A549 (cell line): ENCODE data around the gene CSGALNACT2. TPM values are rescaled to one million over a fixed set of nuclear protein-coding genes. Genes with fewer than 3 reads are reported as not detected.

ENCODE experiments used
- ATAC-seq, 2 experiments: fragments of 200-7000 bp in 1 of 2; fragments of >200 bp in 1 of 2; cut with Nextera tagmentation in 1 of 2; cut with Tn5 transposase in 1 of 2; 3 replicates each; pipeline versions ENCODE4 v1.8.0 to v1.9.1; 2018 to 2020; ENCODE audit warnings: mild to moderate bottlenecking in 1 of 2, moderate library complexity in 1 of 2
- CTCF ChIA-PET: fragments of 300-600 bp; sonication (Branson Sonifier 250); formaldehyde crosslinking; extraction: SDS; loops from one replicate; lab custom pipeline; 2021; ENCODE audit warnings: antibody characterized with exemption, inconsistent platforms; lab: Yijun Ruan, JAX
- POLR2A ChIA-PET: fragments of 350-600 bp; formaldehyde crosslinking; extraction: SDS; loops from one replicate; lab custom pipeline; 2021; ENCODE audit warnings: antibody characterized with exemption, inconsistent platforms; lab: Yijun Ruan, JAX
- DNase-seq, 2 experiments: peaks; one replicate each; pipeline versions ENCODE4 v3.0.0 to v3.0.0-alpha.2; 2011 to 2016; ENCODE audit warnings: low read depth in 1 of 2, low spot score in 1 of 2
- FAIRE-seq: peaks from 2 replicates; lab custom pipeline; 2011; peaks lifted over from hg19 to GRCh38; lab: Jason Lieb, UNC
- H3K27ac ChIP-seq, 2 experiments: fragments of >200 bp; sonication (Bioruptor Twin); formaldehyde crosslinking; 3 replicates each; pipeline ENCODE4 v1.5.1; 2016 to 2017
- H3K4me1 ChIP-seq: fragments of >200 bp; sonication (Bioruptor Twin); formaldehyde crosslinking; 3 replicates; pipeline ENCODE4 v1.6.1; 2016
- H3K4me2 ChIP-seq: fragments of >200 bp; sonication (Bioruptor Twin); formaldehyde crosslinking; 3 replicates; pipeline ENCODE4 v1.6.1; 2016
- H3K4me3 ChIP-seq: fragments of >200 bp; sonication (Bioruptor Twin); formaldehyde crosslinking; 3 replicates; pipeline ENCODE4 v1.5.1; 2016
- H3K9me3 ChIP-seq: fragments of >200 bp; sonication (Bioruptor Twin); formaldehyde crosslinking; 3 replicates; pipeline ENCODE4 v1.6.1; 2016
- CBX2 ChIP-seq: fragments of 200-600 bp; sonication (generic); IDR thresholded peaks from 2 replicates; pipeline ENCODE4 v1.6.1; 2016; ENCODE audit warnings: low read depth, mild to moderate bottlenecking, borderline replicate concordance
- CHD4 ChIP-seq: fragments of 200-600 bp; sonication (generic); IDR thresholded peaks from 2 replicates; pipeline ENCODE4 v1.6.1; 2016; ENCODE audit warnings: antibody characterized with exemption, mild to moderate bottlenecking, borderline replicate concordance
- EP300 ChIP-seq, 2 experiments: fragments of >200 bp; sonication (Bioruptor Twin); formaldehyde crosslinking; IDR thresholded peaks; 2 replicates in 1 of 2; 3 replicates in 1 of 2; pipeline ENCODE4 v1.6.1; 2016 to 2017
- FOSB ChIP-seq: fragments of 250-450 bp; sonication (Bioruptor Pico); IDR thresholded peaks from 2 replicates; pipeline ENCODE4 v1.5.0; 2020; ENCODE audit warnings: mild to moderate bottlenecking, moderate library complexity
- FOXS1 ChIP-seq: fragments of 250-450 bp; sonication (Bioruptor Pico); IDR thresholded peaks from 2 replicates; pipeline ENCODE4 v1.5.0; 2020; ENCODE audit warnings: mild to moderate bottlenecking, moderate library complexity
- HOXB13 ChIP-seq: fragments of 250-450 bp; sonication (Bioruptor Pico); IDR thresholded peaks from 2 replicates; pipeline ENCODE4 v1.5.0; 2020; ENCODE audit warnings: low read depth, mild to moderate bottlenecking, moderate library complexity
- HOXB5 ChIP-seq: fragments of 250-450 bp; sonication (Bioruptor Pico); IDR thresholded peaks from 2 replicates; pipeline ENCODE4 v1.5.0; 2020; ENCODE audit warnings: mild to moderate bottlenecking, moderate library complexity
- KDM1A ChIP-seq: fragments of 200-600 bp; sonication (generic); IDR thresholded peaks from 2 replicates; pipeline ENCODE4 v1.6.1; 2016; ENCODE audit warnings: low read depth, mild to moderate bottlenecking
- KDM5A ChIP-seq: fragments of 200-600 bp; sonication (generic); IDR thresholded peaks from 2 replicates; pipeline ENCODE4 v1.6.1; 2016; ENCODE audit warnings: antibody characterized with exemption, mild to moderate bottlenecking
- MAFK ChIP-seq: fragments of 450-650 bp; IDR thresholded peaks from 2 replicates; pipeline ENCODE4 v1.6.1; 2014; ENCODE audit not compliant: partially characterized antibody
- MAZ ChIP-seq: fragments of 150-350 bp; IDR thresholded peaks from 2 replicates; pipeline ENCODE4 v1.6.1; 2014; ENCODE audit warnings: antibody characterized with exemption, low read depth, low read length, borderline replicate concordance
- MYC ChIP-seq: IDR thresholded peaks from 2 replicates; pipeline ENCODE4 v1.6.1; 2012; ENCODE audit warnings: mild to moderate bottlenecking, inconsistent platforms, low read length, improper control_type of control experiment, borderline replicate concordance
- NFE2L2 ChIP-seq: fragments of 150-350 bp; conservative IDR thresholded peaks from 2 replicates; pipeline ENCODE4 v1.6.1; 2014; ENCODE audit warnings: low read length
- NR3C1 ChIP-seq: fragments of >200 bp; sonication (Bioruptor Twin); formaldehyde crosslinking; IDR thresholded peaks from 3 replicates; pipeline ENCODE4 v1.6.1; 2017
- POLR2AphosphoS2 ChIP-seq: conservative IDR thresholded peaks from 2 replicates; pipeline ENCODE4 v1.6.1; 2012; ENCODE audit warnings: low read length, improper control_type of control experiment, inconsistent platforms
- RAD21 ChIP-seq, 2 experiments: fragments of >200 bp in 1 of 2; sonication (Bioruptor Twin) in 1 of 2; formaldehyde crosslinking in 1 of 2; IDR thresholded peaks in 1 of 2; conservative IDR thresholded peaks in 1 of 2; 2 replicates in 1 of 2; 3 replicates in 1 of 2; pipeline ENCODE4 v1.6.1; 2012 to 2018; ENCODE audit warnings: inconsistent platforms in 1 of 2
- RCOR1 ChIP-seq: fragments of 150-350 bp; IDR thresholded peaks from 2 replicates; pipeline ENCODE4 v1.6.1; 2014; ENCODE audit warnings: antibody characterized with exemption, low read length, low read depth
- RNF2 ChIP-seq: fragments of 200-600 bp; sonication (generic); IDR thresholded peaks from 2 replicates; pipeline ENCODE4 v1.6.1; 2016; ENCODE audit warnings: low read depth, mild to moderate bottlenecking, antibody characterized with exemption, moderate library complexity, borderline replicate concordance
- SREBF2 ChIP-seq: fragments of 450-650 bp; IDR thresholded peaks from 2 replicates; pipeline ENCODE4 v1.6.1; 2014; ENCODE audit warnings: mild to moderate bottlenecking, moderate library complexity
- ZC3H11A ChIP-seq: fragments of 450-650 bp; IDR thresholded peaks from 2 replicates; pipeline ENCODE4 v1.6.1; 2014; ENCODE audit warnings: antibody characterized with exemption, mild to moderate bottlenecking
- ZNF302 ChIP-seq: fragments of 250-450 bp; sonication (Bioruptor Pico); IDR thresholded peaks from 2 replicates; pipeline ENCODE4 v1.9.0; 2021; ENCODE audit warnings: inconsistent platforms, mild to moderate bottlenecking, moderate library complexity
- WGBS: methylation state at CpG from one replicate; pipeline ENCODE4 v1.1.6; 2017; ENCODE audit errors: missing lambda C conversion rate; 5-methylcytosine and 5-hydroxymethylcytosine counted together
- polyA plus RNA-seq, 4 experiments: library from polyadenylated mRNA; depleted of rRNA in 3 of 4; stranded (reverse); fragments of >200 nt; fragmentation: RNase III in 1 of 4; extraction: RNeasy Plus Mini Kit Qiagen cat#74134 plus additional on column Dnase treatment in 1 of 4; gene quantifications; 2 replicates in 3 of 4; 3 replicates in 1 of 4; pipeline ENCODE4 v1.2.3, GENCODE V29; 2011 to 2017
- TF ChIP-seq, protein P1 (sequence below): fragments of >200 bp; sonication (Bioruptor Twin); formaldehyde crosslinking; IDR thresholded peaks from 2 replicates; pipeline ENCODE4 v1.6.1; 2016
- TF ChIP-seq, protein P2 (sequence below): IDR thresholded peaks from 2 replicates; pipeline ENCODE4 v1.6.1; 2012
- TF ChIP-seq, protein P3 (sequence below): fragments of 450-650 bp; IDR thresholded peaks from 2 replicates; pipeline ENCODE4 v1.6.1; 2014; ENCODE audit warnings: antibody characterized with exemption
- TF ChIP-seq, protein P4 (sequence below): fragments of 250-450 bp; sonication (Bioruptor Pico); IDR thresholded peaks from 2 replicates; pipeline ENCODE4 v1.5.0; 2020; ENCODE audit warnings: low read depth, mild to moderate bottlenecking, moderate library complexity
- TF ChIP-seq, protein P5 (sequence below): fragments of >200 bp; sonication (Bioruptor Twin); formaldehyde crosslinking; IDR thresholded peaks from 3 replicates; pipeline ENCODE4 v1.5.1; 2016
- TF ChIP-seq, protein P6 (sequence below): fragments of >200 bp; sonication (Bioruptor Twin); formaldehyde crosslinking; IDR thresholded peaks from 3 replicates; pipeline ENCODE4 v1.6.1; 2016

Gene CSGALNACT2
- polyA plus RNA-seq, 2 of the 4 experiments (the other 2 are of a cell fraction) = 11.2 to 29.9 TPM

DNA sequence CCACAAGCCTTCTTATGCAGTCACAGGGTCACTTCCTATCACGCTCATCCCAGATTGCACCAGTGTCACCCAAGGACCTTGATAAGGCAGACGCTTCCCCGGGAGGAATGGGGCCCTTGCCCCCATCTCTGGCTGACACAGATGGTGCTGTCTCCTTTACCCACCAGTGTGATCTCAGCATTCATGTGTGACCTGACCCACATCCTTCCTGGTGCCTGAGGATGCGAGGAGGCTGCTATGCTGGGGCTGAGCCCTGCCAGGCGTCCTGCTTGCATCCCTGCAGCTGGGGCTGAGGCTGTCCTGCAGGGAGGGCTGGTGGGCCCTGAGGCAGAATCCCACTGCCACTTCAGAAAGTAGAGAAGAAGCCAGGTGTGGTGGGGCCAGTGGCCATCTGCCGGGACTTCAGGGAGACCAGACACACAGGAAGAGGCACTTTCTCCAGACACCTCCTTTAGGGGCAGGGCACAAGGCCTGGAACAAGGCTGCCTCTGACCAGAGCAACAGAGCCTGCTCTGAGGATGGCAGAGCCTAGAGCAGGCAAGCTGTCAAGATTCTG, 93.4 kb downstream of the CSGALNACT2 start:
- H3K4me3 ChIP-seq = no peak overlapping the region
- H3K4me1 ChIP-seq = 0 out of 3 replicates have a peak, but pooled peaks cover 4% of the 10 kb centered on the region
- TF ChIP-seq NFE2L2 = no peak
- TF ChIP-seq MAZ = no peak
- no peak for TF ChIP-seq MAFK
- TF ChIP-seq KDM1A = no peak
- TF ChIP-seq NR3C1 = no peak
- no peak for TF ChIP-seq CHD4
- TF ChIP-seq RCOR1 = no peak
- no peak for FAIRE-seq
- ChIA-PET CTCF (interaction anchor here (0.7 to 1.9 kb wide), 2 partner anchors 230 to 278 kb away, joined by 3 to 4 read pairs; no protein-coding TSS in a partner anchor), POLR2A (no interaction called here)
- whole genome bisulfite sequencing = 96% methylated on average over 4 of the region's 6 CpGs
- H3K4me2 ChIP-seq = no peak overlapping the region
- H3K9me3 ChIP-seq = no peaks in the 10 kb centered on the region
- H3K27ac ChIP-seq = no peak overlapping the region
- no peak for ATAC-seq
- no peak for DNase-seq

DNA sequence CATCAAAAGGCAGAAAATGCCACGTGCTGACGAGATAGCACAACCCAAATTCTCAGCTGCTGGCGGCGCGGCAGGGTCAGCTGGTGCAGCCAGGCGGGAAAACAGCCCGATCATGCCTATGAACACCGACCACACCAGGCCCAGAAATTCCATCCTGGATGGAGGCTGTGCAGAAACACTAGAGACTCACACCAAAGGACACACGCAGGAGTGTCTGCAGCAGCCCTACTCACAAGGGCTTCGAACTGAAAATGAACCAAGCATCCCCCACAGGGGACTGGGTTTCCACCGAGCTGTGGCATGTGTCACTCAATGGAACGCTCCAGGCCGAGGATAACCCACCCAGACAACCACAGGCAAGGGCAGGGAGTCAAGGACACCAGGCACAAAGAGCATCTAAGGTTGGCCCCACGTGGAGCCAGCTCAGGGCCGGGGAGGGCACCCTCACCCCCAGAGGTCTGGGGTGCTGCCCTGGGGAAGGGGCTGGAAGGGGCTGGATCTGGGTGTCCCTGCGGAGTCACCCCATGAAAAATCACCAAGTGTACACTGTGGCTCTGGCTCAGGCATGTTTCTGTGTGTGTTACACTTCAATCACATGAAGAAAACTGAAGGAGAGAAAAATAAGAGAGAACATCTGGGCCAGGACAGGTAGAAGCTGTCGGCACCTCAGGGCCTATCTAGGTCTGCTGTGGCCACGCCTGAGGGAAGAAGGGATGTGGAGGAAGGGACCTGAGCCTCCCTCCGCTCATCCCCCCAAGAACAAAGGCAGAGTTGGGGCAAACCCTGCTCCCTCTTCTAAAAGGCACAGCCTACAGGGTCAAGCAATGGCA, 95.6 kb downstream of the CSGALNACT2 start:
- Histone ChIP-seq H3K4me1 (0 out of 3 replicates have a peak, but pooled peaks cover 2% of the 10 kb centered on the region), H3K4me3 (no peak overlapping the region), H3K4me2 (no peak overlapping the region), H3K27ac (no peak overlapping the region), H3K9me3 (no peaks in the 10 kb centered on the region)
- no peak for ATAC-seq
- no peak for DNase-seq
- CTCF ChIA-PET = interaction anchor here (1.6 kb wide), 1 partner anchor 29 kb away, joined by 5 read pairs; no protein-coding TSS in a partner anchor
- WGBS = 85% methylated on average over 17 of the region's 19 CpGs
- TF ChIP-seq, protein P1, sequence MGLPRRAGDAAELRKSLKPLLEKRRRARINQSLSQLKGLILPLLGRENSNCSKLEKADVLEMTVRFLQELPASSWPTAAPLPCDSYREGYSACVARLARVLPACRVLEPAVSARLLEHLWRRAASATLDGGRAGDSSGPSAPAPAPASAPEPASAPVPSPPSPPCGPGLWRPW = no peak
- TF ChIP-seq, protein P2, sequence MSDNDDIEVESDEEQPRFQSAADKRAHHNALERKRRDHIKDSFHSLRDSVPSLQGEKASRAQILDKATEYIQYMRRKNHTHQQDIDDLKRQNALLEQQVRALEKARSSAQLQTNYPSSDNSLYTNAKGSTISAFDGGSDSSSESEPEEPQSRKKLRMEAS = no peak
- POLR2A ChIA-PET = no interaction called here
- FAIRE-seq = no peak

DNA sequence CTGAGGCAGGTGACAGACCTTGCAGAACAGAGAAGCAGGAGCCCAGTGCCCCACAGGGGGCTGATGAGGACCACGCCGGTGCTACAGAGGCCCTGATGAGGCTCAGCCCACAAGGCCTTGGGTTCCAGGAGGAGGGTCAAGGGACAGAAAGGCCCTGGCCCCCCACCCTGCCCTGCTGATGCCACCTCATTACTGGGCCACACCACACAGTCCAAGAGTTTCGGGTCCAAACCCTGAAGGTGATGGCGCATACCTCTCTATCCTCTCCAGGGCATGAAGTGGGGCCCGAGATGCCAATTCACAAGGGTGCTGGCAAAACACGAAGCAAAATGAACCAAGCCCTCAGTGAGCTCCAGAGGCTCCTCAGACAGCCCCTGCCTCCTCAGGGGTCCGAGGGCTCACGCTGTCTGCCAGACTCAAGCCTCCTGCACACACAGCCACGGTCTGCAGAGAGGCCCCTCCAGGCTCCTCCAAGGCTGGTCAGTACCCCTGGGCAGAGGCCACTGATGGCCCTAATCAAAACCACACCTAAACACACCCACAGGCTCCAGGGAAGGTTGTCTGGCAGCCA, 96.3 kb downstream of the CSGALNACT2 start:
- Histone ChIP-seq H3K4me2 (no peak overlapping the region), H3K27ac (no peak overlapping the region), H3K4me3 (no peak overlapping the region), H3K4me1 (no peaks in the 10 kb centered on the region), H3K9me3 (no peaks in the 10 kb centered on the region; the same call in 2 of the 3 replicates)
- FAIRE-seq = no peak
- DNase-seq = no peak
- ChIA-PET POLR2A (no interaction called here), CTCF (no interaction called here)
- WGBS = 70% methylated on average over 5 of the region's 9 CpGs
- no peak for ATAC-seq
- TF ChIP-seq MYC (no peak), HOXB5 (CRISPR knock-in tag) (no peak), RNF2 (no peak), SREBF2 (no peak), FOXS1 (no peak), HOXB13 (no peak), ZNF302 (CRISPR knock-in tag) (no peak), RAD21 (conservative IDR thresholded peaks at IDR 0.05 in 1 of 2, IDR thresholded peaks at IDR 0.05 in 1 of 2) (no peak), KDM5A (no peak), RCOR1 (no peak), CBX2 (no peak), POLR2AphosphoS2 (no peak), ZC3H11A (no peak), EP300 (IDR thresholded peaks at IDR 0.05) (no peak), FOSB (no peak)
- TF ChIP-seq, protein P3, sequence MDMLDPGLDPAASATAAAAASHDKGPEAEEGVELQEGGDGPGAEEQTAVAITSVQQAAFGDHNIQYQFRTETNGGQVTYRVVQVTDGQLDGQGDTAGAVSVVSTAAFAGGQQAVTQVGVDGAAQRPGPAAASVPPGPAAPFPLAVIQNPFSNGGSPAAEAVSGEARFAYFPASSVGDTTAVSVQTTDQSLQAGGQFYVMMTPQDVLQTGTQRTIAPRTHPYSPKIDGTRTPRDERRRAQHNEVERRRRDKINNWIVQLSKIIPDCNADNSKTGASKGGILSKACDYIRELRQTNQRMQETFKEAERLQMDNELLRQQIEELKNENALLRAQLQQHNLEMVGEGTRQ = no peak
- TF ChIP-seq, protein P4, sequence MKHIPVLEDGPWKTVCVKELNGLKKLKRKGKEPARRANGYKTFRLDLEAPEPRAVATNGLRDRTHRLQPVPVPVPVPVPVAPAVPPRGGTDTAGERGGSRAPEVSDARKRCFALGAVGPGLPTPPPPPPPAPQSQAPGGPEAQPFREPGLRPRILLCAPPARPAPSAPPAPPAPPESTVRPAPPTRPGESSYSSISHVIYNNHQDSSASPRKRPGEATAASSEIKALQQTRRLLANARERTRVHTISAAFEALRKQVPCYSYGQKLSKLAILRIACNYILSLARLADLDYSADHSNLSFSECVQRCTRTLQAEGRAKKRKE = no peak
- TF ChIP-seq, protein P5, sequence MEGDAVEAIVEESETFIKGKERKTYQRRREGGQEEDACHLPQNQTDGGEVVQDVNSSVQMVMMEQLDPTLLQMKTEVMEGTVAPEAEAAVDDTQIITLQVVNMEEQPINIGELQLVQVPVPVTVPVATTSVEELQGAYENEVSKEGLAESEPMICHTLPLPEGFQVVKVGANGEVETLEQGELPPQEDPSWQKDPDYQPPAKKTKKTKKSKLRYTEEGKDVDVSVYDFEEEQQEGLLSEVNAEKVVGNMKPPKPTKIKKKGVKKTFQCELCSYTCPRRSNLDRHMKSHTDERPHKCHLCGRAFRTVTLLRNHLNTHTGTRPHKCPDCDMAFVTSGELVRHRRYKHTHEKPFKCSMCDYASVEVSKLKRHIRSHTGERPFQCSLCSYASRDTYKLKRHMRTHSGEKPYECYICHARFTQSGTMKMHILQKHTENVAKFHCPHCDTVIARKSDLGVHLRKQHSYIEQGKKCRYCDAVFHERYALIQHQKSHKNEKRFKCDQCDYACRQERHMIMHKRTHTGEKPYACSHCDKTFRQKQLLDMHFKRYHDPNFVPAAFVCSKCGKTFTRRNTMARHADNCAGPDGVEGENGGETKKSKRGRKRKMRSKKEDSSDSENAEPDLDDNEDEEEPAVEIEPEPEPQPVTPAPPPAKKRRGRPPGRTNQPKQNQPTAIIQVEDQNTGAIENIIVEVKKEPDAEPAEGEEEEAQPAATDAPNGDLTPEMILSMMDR = no peak
- TF ChIP-seq, protein P6, sequence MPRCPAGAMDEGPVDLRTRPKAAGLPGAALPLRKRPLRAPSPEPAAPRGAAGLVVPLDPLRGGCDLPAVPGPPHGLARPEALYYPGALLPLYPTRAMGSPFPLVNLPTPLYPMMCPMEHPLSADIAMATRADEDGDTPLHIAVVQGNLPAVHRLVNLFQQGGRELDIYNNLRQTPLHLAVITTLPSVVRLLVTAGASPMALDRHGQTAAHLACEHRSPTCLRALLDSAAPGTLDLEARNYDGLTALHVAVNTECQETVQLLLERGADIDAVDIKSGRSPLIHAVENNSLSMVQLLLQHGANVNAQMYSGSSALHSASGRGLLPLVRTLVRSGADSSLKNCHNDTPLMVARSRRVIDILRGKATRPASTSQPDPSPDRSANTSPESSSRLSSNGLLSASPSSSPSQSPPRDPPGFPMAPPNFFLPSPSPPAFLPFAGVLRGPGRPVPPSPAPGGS = no peak
